Hepatocyte (in vitro differentiated cells): ENCODE measurements around the gene TOR3A. TPM values are rescaled to one million over a fixed set of nuclear protein-coding genes. Genes with fewer than 3 reads are reported as not detected.
"Not testable (repeated sequence)": the region's sequence is repeated elsewhere in the genome, so short reads cannot be mapped to it uniquely, and the experiment has no call there.

Experiments
- DNase-seq: peaks from one replicate; pipeline ENCODE4 v3.0.0-alpha.2; 2016; ENCODE audit warnings: low spot score
- H2AFZ ChIP-seq: fragments of 200-600 bp; sonication (generic); 2 replicates; pipeline ENCODE4 v1.6.0; 2016; ENCODE audit warnings: antibody characterized with exemption, mild to moderate bottlenecking
- H3K27ac ChIP-seq: fragments of 200-600 bp; sonication (generic); 2 replicates; pipeline ENCODE4 v1.5.1; 2016; ENCODE audit warnings: mild to moderate bottlenecking
- H3K27me3 ChIP-seq: fragments of 200-600 bp; sonication (generic); 2 replicates; pipeline ENCODE4 v1.6.1; 2016
- H3K36me3 ChIP-seq: fragments of 200-600 bp; sonication (generic); replicated peaks from 2 replicates; pipeline ENCODE4 v1.5.1; 2016; ENCODE audit warnings: low read depth; ENCODE audit not compliant: insufficient read depth
- H3K4me1 ChIP-seq: fragments of 200-600 bp; sonication (generic); 2 replicates; pipeline ENCODE4 v1.5.1; 2016; ENCODE audit warnings: mild to moderate bottlenecking, moderate library complexity; ENCODE audit not compliant: insufficient read depth
- H3K4me2 ChIP-seq: fragments of 200-600 bp; sonication (generic); 2 replicates; pipeline ENCODE4 v1.6.0; 2016
- H3K4me3 ChIP-seq: fragments of 200-600 bp; sonication (generic); 2 replicates; pipeline ENCODE4 v1.5.1; 2016; ENCODE audit warnings: mild to moderate bottlenecking
- H3K79me2 ChIP-seq: fragments of 200-600 bp; sonication (generic); 2 replicates; pipeline ENCODE4 v1.6.0; 2017; ENCODE audit warnings: mild to moderate bottlenecking
- H3K9me2 ChIP-seq: fragments of 200-600 bp; sonication (generic); replicated peaks from 2 replicates; pipeline ENCODE4 v1.6.0; 2017; ENCODE audit warnings: mild to moderate bottlenecking; ENCODE audit not compliant: insufficient read depth
- H3K9me3 ChIP-seq: fragments of 200-600 bp; sonication (generic); 2 replicates; pipeline ENCODE4 v1.5.1; 2016; ENCODE audit warnings: low read depth, mild to moderate bottlenecking
- H4K20me1 ChIP-seq: fragments of 200-600 bp; sonication (generic); 2 replicates; pipeline ENCODE4 v1.6.0; 2016; ENCODE audit warnings: mild to moderate bottlenecking; ENCODE audit not compliant: insufficient read depth, poor library complexity, severe bottlenecking
- CTCF ChIP-seq: fragments of 200-600 bp; sonication (generic); IDR thresholded peaks from 2 replicates; pipeline ENCODE4 v1.5.1; 2016; ENCODE audit warnings: antibody characterized with exemption, mild to moderate bottlenecking; ENCODE audit not compliant: poor library complexity
- EZH2 ChIP-seq: fragments of 200-600 bp; sonication (generic); IDR thresholded peaks from 2 replicates; pipeline ENCODE4 v1.6.1; 2016; ENCODE audit warnings: antibody characterized with exemption, mild to moderate bottlenecking, borderline replicate concordance
- EZH2phosphoT487 ChIP-seq: fragments of 200-600 bp; sonication (generic); IDR thresholded peaks from one replicate; pipeline ENCODE4 v1.6.1; 2018; ENCODE audit warnings: antibody characterized with exemption, mild to moderate bottlenecking, low read depth, moderate library complexity; ENCODE audit not compliant: unreplicated experiment, severe bottlenecking
- WGBS: methylation state at CpG from one replicate; pipeline ENCODE4 v1.1.6; 2016; ENCODE audit warnings: low lambda C conversion rate; ENCODE audit errors: missing lambda C conversion rate; 5-methylcytosine and 5-hydroxymethylcytosine counted together
- polyA plus RNA-seq: library from polyadenylated mRNA; unstranded; fragments of >200 nt; fragmentation: Nextera tagmentation; extraction: Ambion mirVana; gene quantifications from 2 replicates; pipeline ENCODE4 v1.2.1, GENCODE V29; 2016
- total RNA-seq: library from RNA; depleted of rRNA; stranded (reverse); fragments of >200 nt; gene quantifications from 2 replicates; pipeline ENCODE4 v1.2.3, GENCODE V29; 2014

Gene TOR3A
- total and polyA plus RNA-seq, 2 experiments from 2014 or later, result 20.3 to 21.3 TPM

- H3K36me3 ChIP-seq, result no peaks in the 10 kb centered on the region
- H3K4me2 ChIP-seq, result no peak overlapping the region
- no peak overlapping the region for H3K27ac ChIP-seq
- H3K9me3 ChIP-seq, result no peaks in the 10 kb centered on the region
- no peaks in the 10 kb centered on the region for H3K4me1 ChIP-seq
- no peaks in the 10 kb centered on the region for H3K27me3 ChIP-seq
- H2AFZ ChIP-seq, result no peak overlapping the region
- peaks cover 3% of the 10 kb centered on the region for H3K79me2 ChIP-seq
- no peak for TF ChIP-seq EZH2phosphoT487
- no peak for TF ChIP-seq EZH2
- TF ChIP-seq CTCF, result no peak
- no peak for DNase-seq
- WGBS, result 70% methylated on average over 4 of the region's 4 CpGs
- no peak overlapping the region for H3K4me3 ChIP-seq
- no peaks in the 10 kb centered on the region for H3K9me2 ChIP-seq
- no peaks in the 10 kb centered on the region for H4K20me1 ChIP-seq
Measured at GRCh38 chr1:179128520-179128919, 46.6 kb downstream of the TOR3A start.

- H3K27ac ChIP-seq, result no peak overlapping the region
Measured at GRCh38 chr1:179129702-179130473, 48.0 kb downstream of the TOR3A start.

GRCh38 chr1:179135168-179135567 is 53.3 kb downstream of the TOR3A start:
- not testable (repeated sequence) for H3K9me2 ChIP-seq, H2AFZ ChIP-seq, H3K27ac ChIP-seq, H3K4me2 ChIP-seq, H3K9me3 ChIP-seq, H4K20me1 ChIP-seq, DNase-seq, H3K27me3 ChIP-seq, H3K4me3 ChIP-seq, H3K4me1 ChIP-seq, H3K36me3 ChIP-seq
- H3K79me2 ChIP-seq, result peaks cover 33% of the 10 kb centered on the region
- 99% methylated on average over 11 of the region's 27 CpGs for WGBS

More at GRCh38 chr1:179129702-179130473, 48.0 kb downstream of the TOR3A start:
- no peak for TF ChIP-seq EZH2
- no peak for TF ChIP-seq EZH2phosphoT487
- no peak for TF ChIP-seq CTCF
- Histone ChIP-seq H4K20me1 (no peaks in the 10 kb centered on the region), H3K4me2 (peak overlapping the region; percentile 42), H3K27me3 (no peaks in the 10 kb centered on the region), H3K36me3 (no peaks in the 10 kb centered on the region), H2AFZ (no peak overlapping the region), H3K9me2 (no peaks in the 10 kb centered on the region), H3K4me1 (no peaks in the 10 kb centered on the region), H3K4me3 (no peak overlapping the region), H3K9me3 (no peaks in the 10 kb centered on the region), H3K79me2 (peaks cover 4% of the 10 kb centered on the region)
- no peak for DNase-seq
- WGBS, result 94% methylated on average over 10 of the region's 10 CpGs

- H3K9me2 ChIP-seq, result not testable (repeated sequence)
Measured at GRCh38 chr1:179135707-179136106, 53.8 kb downstream of the TOR3A start.

More at GRCh38 chr1:179135707-179136106, 53.8 kb downstream of the TOR3A start:
- not testable (repeated sequence) for H3K4me1 ChIP-seq, H3K4me3 ChIP-seq, H3K27me3 ChIP-seq, DNase-seq, H3K9me3 ChIP-seq, H2AFZ ChIP-seq, H3K4me2 ChIP-seq, H4K20me1 ChIP-seq, H3K27ac ChIP-seq, H3K36me3 ChIP-seq
- peaks cover 38% of the 10 kb centered on the region for H3K79me2 ChIP-seq
- WGBS, result no CpG with 5 or more reads among the region's 28 CpGs
